ENCODE results near the gene ASCL5.

Gene ASCL5

GRCh38 chr1:201136355-201137023, 9.5 kb upstream of the ASCL5 start:
- DNase-seq: no peak

- no peak for DNase-seq
Measured at GRCh38 chr1:201134405-201134804, 7.4 kb upstream of the ASCL5 start.

- no peak for DNase-seq
Measured at GRCh38 chr1:201131398-201131797, 4.4 kb upstream of the ASCL5 start.

GRCh38 chr1:201128962-201129361, 2.0 kb upstream of the ASCL5 start:
- DNase-seq: no peak

- DNase-seq: no peak
Measured at GRCh38 chr1:201128476-201128875, 1.5 kb upstream of the ASCL5 start.

- no peak for DNase-seq
Measured at GRCh38 chr1:201127755-201128455, 921 bp upstream of the ASCL5 start.

- DNase-seq: no peak
Measured at GRCh38 chr1:201126463-201126831, 537 bp downstream of the ASCL5 start.

- DNase-seq: no peak
Measured at GRCh38 chr1:201125800-201126199, 1.2 kb downstream of the ASCL5 start.

- DNase-seq: no peak
Measured at GRCh38 chr1:201125019-201125418, 2.0 kb downstream of the ASCL5 start.

- no peak for DNase-seq
Measured at GRCh38 chr1:201123866-201124265, 3.1 kb downstream of the ASCL5 start.

- DNase-seq: no peak
Measured at GRCh38 chr1:201122321-201122957, 4.5 kb downstream of the ASCL5 start.

- DNase-seq: peak; percentile 35
Measured at GRCh38 chr1:201119206-201120197, 7.5 kb downstream of the ASCL5 start.

- DNase-seq: no peak
Measured at GRCh38 chr1:201116091-201116490, 10.9 kb downstream of the ASCL5 start.

- no peak for DNase-seq
Measured at GRCh38 chr1:201115390-201115937, 11.5 kb downstream of the ASCL5 start.

- DNase-seq: peak; percentile 64
Measured at GRCh38 chr1:201114245-201115131, 12.5 kb downstream of the ASCL5 start.

- DNase-seq: no peak
Measured at GRCh38 chr1:201113451-201114244, 13.3 kb downstream of the ASCL5 start.

GRCh38 chr1:201112926-201113325, 14.1 kb downstream of the ASCL5 start:
- no peak for DNase-seq

- no peak for DNase-seq
Measured at GRCh38 chr1:201112173-201112731, 14.7 kb downstream of the ASCL5 start, which contains the start of gene CACNA1S. Gene CACNA1S, minus strand, starts transcription at chr1:201112426. Its CDS starts 87 bp downstream, at chr1:201112339.

- DNase-seq: no peak
Measured at GRCh38 chr1:201111672-201112071, 15.3 kb downstream of the ASCL5 start.

- DNase-seq: no peak
Measured at GRCh38 chr1:201111156-201111555, 15.8 kb downstream of the ASCL5 start.

All from central memory CD4-positive, alpha-beta T cell (primary cell).